ENCODE measurements around the gene PDIA5.

Gene PDIA5

GRCh38 chr3:123122525-123123315, 55.9 kb downstream of the PDIA5 start:
- DNase-seq: no peak

- no peak for DNase-seq
These were observed 57.1 kb downstream of the PDIA5 start for GRCh38 chr3:123123716-123124616.

GRCh38 chr3:123124971-123125370, 58.1 kb downstream of the PDIA5 start:
- DNase-seq: no peak

- DNase-seq: no peak
These were observed 59.2 kb downstream of the PDIA5 start for GRCh38 chr3:123126031-123126430.

- no peak for DNase-seq
These were observed 59.8 kb downstream of the PDIA5 start for GRCh38 chr3:123126653-123127052.

GRCh38 chr3:123129092-123129491, 62.3 kb downstream of the PDIA5 start:
- DNase-seq: no peak

GRCh38 chr3:123129532-123129931, 62.7 kb downstream of the PDIA5 start:
- no peak for DNase-seq

- no peak for DNase-seq
These were observed 63.4 kb downstream of the PDIA5 start for GRCh38 chr3:123130079-123130750.

GRCh38 chr3:123134671-123135070, 67.8 kb downstream of the PDIA5 start:
- no peak for DNase-seq

- no peak for DNase-seq
These were observed 70.2 kb downstream of the PDIA5 start for GRCh38 chr3:123137001-123137400.

- no peak for DNase-seq
These were observed 72.1 kb downstream of the PDIA5 start for GRCh38 chr3:123138839-123139444.

- no peak for DNase-seq
These were observed 72.7 kb downstream of the PDIA5 start for GRCh38 chr3:123139522-123139921.

GRCh38 chr3:123140550-123140949, 73.7 kb downstream of the PDIA5 start:
- no peak for DNase-seq

- no peak for DNase-seq
These were observed 74.5 kb downstream of the PDIA5 start for GRCh38 chr3:123141276-123141675.

GRCh38 chr3:123143669-123144411, 77.0 kb downstream of the PDIA5 start:
- no peak for DNase-seq

GRCh38 chr3:123147754-123148535, 81.1 kb downstream of the PDIA5 start:
- DNase-seq: no peak

GRCh38 chr3:123148772-123149171, 81.9 kb downstream of the PDIA5 start:
- no peak for DNase-seq

GRCh38 chr3:123149525-123149924, 82.7 kb downstream of the PDIA5 start:
- no peak for DNase-seq

- DNase-seq: no peak
These were observed 83.8 kb downstream of the PDIA5 start for GRCh38 chr3:123150449-123151215.

GRCh38 chr3:123151251-123151705, 84.5 kb downstream of the PDIA5 start:
- no peak for DNase-seq
